UCSD-AML1 (cell line): ENCODE measurements around the gene MYO6.

Experiments
- DNase-seq: peaks from one replicate; lab custom pipeline; 2025; ENCODE audit not compliant: unreplicated experiment; lab: John Stamatoyannopoulos, UW

Gene MYO6

GRCh38 chr6:75819776-75820487 is 70.9 kb downstream of the MYO6 start:
- no peak for DNase-seq

- no peak for DNase-seq
These were observed 75.1 kb downstream of the MYO6 start for GRCh38 chr6:75824160-75824559.

GRCh38 chr6:75827163-75827562 is 78.1 kb downstream of the MYO6 start:
- DNase-seq = no peak

GRCh38 chr6:75830959-75831885 is 82.2 kb downstream of the MYO6 start:
- no peak for DNase-seq

GRCh38 chr6:75834447-75834846 is 85.4 kb downstream of the MYO6 start:
- DNase-seq = no peak

GRCh38 chr6:75842191-75842590 is 93.2 kb downstream of the MYO6 start:
- no peak for DNase-seq

GRCh38 chr6:75842732-75843131 is 93.7 kb downstream of the MYO6 start:
- DNase-seq = no peak

- no peak for DNase-seq
These were observed 94.4 kb downstream of the MYO6 start for GRCh38 chr6:75843396-75843795.

- no peak for DNase-seq
These were observed 99.2 kb downstream of the MYO6 start for GRCh38 chr6:75848274-75848673.

- no peak for DNase-seq
These were observed 100.4 kb downstream of the MYO6 start for GRCh38 chr6:75849329-75850025.

- no peak for DNase-seq
These were observed 101.2 kb downstream of the MYO6 start for GRCh38 chr6:75850026-75850833.

- no peak for DNase-seq
These were observed 103.7 kb downstream of the MYO6 start for GRCh38 chr6:75852721-75853120.

GRCh38 chr6:75853806-75854205 is 104.8 kb downstream of the MYO6 start:
- no peak for DNase-seq

- no peak for DNase-seq
These were observed 106.0 kb downstream of the MYO6 start for GRCh38 chr6:75855052-75855451.

- DNase-seq = no peak
These were observed 107.9 kb downstream of the MYO6 start for GRCh38 chr6:75856902-75857301.

GRCh38 chr6:75863001-75863400 is 114.0 kb downstream of the MYO6 start:
- DNase-seq = no peak

- DNase-seq = no peak
These were observed 114.7 kb downstream of the MYO6 start for GRCh38 chr6:75863784-75864183.

- DNase-seq = no peak
These were observed 115.4 kb downstream of the MYO6 start for GRCh38 chr6:75864446-75864845.

- DNase-seq = no peak
These were observed 121.3 kb downstream of the MYO6 start for GRCh38 chr6:75870389-75870788.

- DNase-seq = no peak
These were observed 125.2 kb downstream of the MYO6 start for GRCh38 chr6:75874224-75874623.

GRCh38 chr6:75876152-75876551 is 127.1 kb downstream of the MYO6 start:
- no peak for DNase-seq
